ENCODE measurements around the gene CHST3. TPM values are rescaled to one million over a fixed set of nuclear protein-coding genes. Genes with fewer than 3 reads are reported as not detected.

The CHST3 gene
- total RNA-seq, 1 donor from 2014 or later: 41.4 TPM

DNA sequence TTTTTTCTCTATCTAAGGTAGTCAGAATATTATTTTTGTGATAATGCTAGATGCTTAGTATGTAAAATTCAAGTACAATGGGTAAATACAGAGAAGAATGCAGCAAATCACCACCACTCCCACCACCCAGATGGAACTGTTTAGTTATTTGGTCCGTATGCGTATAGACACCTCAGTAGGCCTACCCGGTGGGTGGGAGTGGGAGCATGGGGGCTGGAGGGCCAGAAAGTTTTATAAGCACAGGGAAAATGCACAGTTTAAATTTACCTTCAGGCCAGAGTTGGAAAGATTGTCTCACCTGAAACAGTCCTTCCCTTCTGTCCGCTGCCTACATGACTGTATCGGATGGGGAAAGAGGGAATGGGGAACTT is 15.5 kb downstream of the CHST3 start:
- peak overlapping the region; percentile 90 to 93 for H3K27ac ChIP-seq
- no peaks in the 10 kb centered on the region for H3K9me3 ChIP-seq
- TF ChIP-seq, protein P1, sequence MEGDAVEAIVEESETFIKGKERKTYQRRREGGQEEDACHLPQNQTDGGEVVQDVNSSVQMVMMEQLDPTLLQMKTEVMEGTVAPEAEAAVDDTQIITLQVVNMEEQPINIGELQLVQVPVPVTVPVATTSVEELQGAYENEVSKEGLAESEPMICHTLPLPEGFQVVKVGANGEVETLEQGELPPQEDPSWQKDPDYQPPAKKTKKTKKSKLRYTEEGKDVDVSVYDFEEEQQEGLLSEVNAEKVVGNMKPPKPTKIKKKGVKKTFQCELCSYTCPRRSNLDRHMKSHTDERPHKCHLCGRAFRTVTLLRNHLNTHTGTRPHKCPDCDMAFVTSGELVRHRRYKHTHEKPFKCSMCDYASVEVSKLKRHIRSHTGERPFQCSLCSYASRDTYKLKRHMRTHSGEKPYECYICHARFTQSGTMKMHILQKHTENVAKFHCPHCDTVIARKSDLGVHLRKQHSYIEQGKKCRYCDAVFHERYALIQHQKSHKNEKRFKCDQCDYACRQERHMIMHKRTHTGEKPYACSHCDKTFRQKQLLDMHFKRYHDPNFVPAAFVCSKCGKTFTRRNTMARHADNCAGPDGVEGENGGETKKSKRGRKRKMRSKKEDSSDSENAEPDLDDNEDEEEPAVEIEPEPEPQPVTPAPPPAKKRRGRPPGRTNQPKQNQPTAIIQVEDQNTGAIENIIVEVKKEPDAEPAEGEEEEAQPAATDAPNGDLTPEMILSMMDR (IDR thresholded peaks at IDR 0.05): no peak
- DNase-seq (ENCODE audit: low spot score in 2 of 2): no peak
- H3K4me3 ChIP-seq: no peak overlapping the region
- intact Hi-C loops (cut with DNase I): no loop called here
- no peaks in the 10 kb centered on the region for H3K36me3 ChIP-seq
- H3K4me1 ChIP-seq: peaks cover 33 to 83% of the 10 kb centered on the region in 2 donors
- H3K27me3 ChIP-seq: no peaks in the 10 kb centered on the region

GRCh38 chr10:71980181-71981014 is 16.2 kb downstream of the CHST3 start:
- intact Hi-C loops (cut with DNase I): no loop called here
- Histone ChIP-seq H3K4me3 (peak overlapping the region in 1 of 2 donors; percentile 16), H3K27me3 (no peaks in the 10 kb centered on the region), H3K9me3 (no peaks in the 10 kb centered on the region), H3K27ac (peak overlapping the region; percentile 90 to 93), H3K36me3 (no peaks in the 10 kb centered on the region), H3K4me1 (peaks cover 33 to 83% of the 10 kb centered on the region in 2 donors)
- TF ChIP-seq, protein P1 (IDR thresholded peaks at IDR 0.05): no peak
- DNase-seq (ENCODE audit: low spot score in 2 of 2): no peak

GRCh38 chr10:71981015-71981875 is 17.1 kb downstream of the CHST3 start:
- Histone ChIP-seq H3K27me3 (no peaks in the 10 kb centered on the region), H3K4me3 (peak overlapping the region; percentile 12 to 16), H3K27ac (peak overlapping the region; percentile 90 to 93), H3K4me1 (peaks cover 29 to 82% of the 10 kb centered on the region in 2 donors), H3K9me3 (no peaks in the 10 kb centered on the region), H3K36me3 (no peaks in the 10 kb centered on the region)
- DNase-seq (ENCODE audit: low spot score in 2 of 2): no peak
- intact Hi-C loops (cut with DNase I): no loop called here
- TF ChIP-seq, protein P1 (IDR thresholded peaks at IDR 0.05): no peak

GRCh38 chr10:71981876-71982230 is 17.7 kb downstream of the CHST3 start:
- Histone ChIP-seq H3K27me3 (no peaks in the 10 kb centered on the region), H3K4me3 (no peak overlapping the region)
- DNase-seq (ENCODE audit: low spot score in 2 of 2): no peak

More at GRCh38 chr10:71981876-71982230, 17.7 kb downstream of the CHST3 start:
- Histone ChIP-seq H3K36me3 (no peaks in the 10 kb centered on the region), H3K27ac (peak overlapping the region; percentile 90 to 93), H3K4me1 (peaks cover 33 to 82% of the 10 kb centered on the region in 2 donors), H3K9me3 (no peaks in the 10 kb centered on the region)
- intact Hi-C loops (cut with DNase I): loop anchor here (2.0 kb wide), 1 partner anchor 17 kb away; the partner anchor contains the start of gene CHST3
- TF ChIP-seq, protein P1 (IDR thresholded peaks at IDR 0.05): no peak

Measured in ascending aorta (tissue), 2 donors.